Heart right ventricle (tissue), 16 donors: ENCODE measurements around the gene TMEM239. TPM values are rescaled to one million over a fixed set of nuclear protein-coding genes. Genes with fewer than 3 reads are reported as not detected.

Source experiments
- ATAC-seq, 8 donors: fragments of 200-7000 bp; cut with Tn5 transposase; one replicate each; pipeline ENCODE4 v1.9.1; 2020; ENCODE audit warnings: mild to moderate bottlenecking in 8 of 8, moderate library complexity in 8 of 8, moderate number of reproducible peaks in 1 of 8
- DNase-seq, 2 donors: peaks; one replicate each; pipeline ENCODE4 v3.0.0-alpha.2; 2020
- H3K27ac ChIP-seq, 10 donors: fragments of 200-600 bp; sonication (generic) in 2 of 10; one replicate each; pipeline versions ENCODE4 v1.5.0 to v1.8.0; 2020 to 2022; ENCODE audit warnings: mild to moderate bottlenecking in 3 of 10
- H3K27me3 ChIP-seq, 7 donors: fragments of 200-600 bp; one replicate each; pipeline ENCODE4 v1.8.0; 2021 to 2022; ENCODE audit warnings: mild to moderate bottlenecking in 2 of 7
- H3K36me3 ChIP-seq, 9 donors: fragments of 200-600 bp; sonication (generic) in 1 of 9; one replicate each; pipeline versions ENCODE4 v1.5.0 to v1.8.0; 2020 to 2022; ENCODE audit warnings: mild to moderate bottlenecking in 2 of 9
- H3K4me1 ChIP-seq, 9 donors: fragments of 200-600 bp; sonication (generic) in 1 of 9; one replicate each; pipeline versions ENCODE4 v1.5.0 to v1.8.0; 2020 to 2022; ENCODE audit warnings: mild to moderate bottlenecking in 4 of 9
- H3K4me3 ChIP-seq, 10 donors: fragments of 200-600 bp; sonication (generic) in 2 of 10; one replicate each; pipeline versions ENCODE4 v1.5.0 to v1.8.0; 2020 to 2022; ENCODE audit warnings: mild to moderate bottlenecking in 7 of 10, moderate library complexity in 2 of 10
- H3K9me3 ChIP-seq, 11 donors: fragments of 200-600 bp in 10 of 11; sonication (generic) in 2 of 11; one replicate each; pipeline versions ENCODE4 v1.5.0 to v1.8.0; 2013 to 2022; ENCODE audit warnings: mild to moderate bottlenecking in 2 of 11, control low read depth in 1 of 11, moderate library complexity in 1 of 11
- CTCF ChIP-seq, 9 donors: fragments of 200-600 bp; sonication (generic) in 2 of 9; IDR thresholded peaks; one replicate each; pipeline versions ENCODE4 v1.5.0 to v1.8.0; 2021 to 2022; ENCODE audit warnings: antibody characterized with exemption in 9 of 9, mild to moderate bottlenecking in 5 of 9, moderate library complexity in 1 of 9
- WGBS, 2 donors: extraction: QIAGEN DNeasy Blood & Tissue Kit; methylation state at CpG; one replicate each; pipeline ENCODE4 v1.1.7; 2013; ENCODE audit warnings: inconsistent platforms in 1 of 2; 5-methylcytosine and 5-hydroxymethylcytosine counted together
- intact Hi-C, 10 donors: fragments of 100-400 bp; cut with DNase I; formaldehyde crosslinking; loops; one replicate each; pipeline versions ENCODE4 v1.11.1 to v1.14.2; 2022
- polyA plus RNA-seq, 2 donors: library from polyadenylated mRNA; stranded (reverse); fragments of 200-250 nt; gene quantifications; one replicate each; pipeline ENCODE4 v1.2.3, GENCODE V29; 2013
- total RNA-seq, 10 donors: library from RNA; stranded (reverse); fragmentation: NEBNext Ultra II Directional in 3 of 10; extraction: Animal tissue kit (Norgen Biotek cat#: 25700) in 3 of 10; gene quantifications; one replicate each; pipeline versions ENCODE4 v1.2.1 to v1.2.4, GENCODE V29; 2021 to 2023
- donor health status: Arrhythmogenic right ventricular cardiomyopathy.
- donor health status: ischemic (EF 13 %, LVEDD 7.1; RV severe dilation, severe dysfunction).
- donor health status: healthy with polysubstance abuse.
- donor health status: DM: no; HTN: yes; CAD: no.
- donor health status: DM: no; HTN: no; CAD: no.
- donor health status: ischemic (EF 25% LVEDD 6.9; RV normal size, moderate dysfunction).
- donor health status: ischemic (EF 25% LVEDD 5.7; RV mildly dilated, moderate dysfunction).
- donor health status: healthy.
- donor health status: DM: yes; HTN: yes; CAD: no.
- donor health status: Ischemic cardiomyopathy.
- donor health status: ischemic (EF 35%, LVEDD 5.7; RV mildly dilated, moderate dysfunction).
- donor health status: nonischemic (EF 11% LVEDD 7.7; RV severe dilation, severe dysfunction).
- donor health status: DM: yes; HTN: yes; CAD: no.
- donor health status: PGD.
- donor health status: ischemic (EF 29% LVEDD 5.4; RV normal size, mild dysfunction).
- donor health status: nonischemic (EF 23%, LVEDD 6.1; RV moderate dilation, normal function).

The TMEM239 gene
- total and polyA plus RNA-seq, 12 donors, result not detected

GRCh38 chr20:2859330-2860121 is 43.4 kb downstream of the TMEM239 start:
- no peaks in the 10 kb centered on the region for H3K9me3 ChIP-seq
- peaks cover 0 to 15% (median 6%) of the 10 kb centered on the region in 9 donors for H3K4me1 ChIP-seq
- H3K36me3 ChIP-seq, result peaks cover 0 to 52% (median 31%) of the 10 kb centered on the region in 9 donors
- ATAC-seq (peak in 6 of 8 donors; percentile 46 to 66 (median 58)), DNase-seq (no peak)
- 75 to 79% methylated on average over 4 of the region's 4 CpGs for WGBS, 2 donors
- H3K27me3 ChIP-seq, result no peaks in the 10 kb centered on the region
- intact Hi-C loops, result loop anchor here in 4 of 10 donors (10.0 kb wide), 4 partner anchors 105 to 165 kb away; partner anchors contain the start of gene EBF4 (in 1 of the 4)
- H3K27ac ChIP-seq, result no peak overlapping the region
- no peak overlapping the region for H3K4me3 ChIP-seq
- TF ChIP-seq CTCF (IDR thresholded peaks at IDR 0.05), result no peak

DNA sequence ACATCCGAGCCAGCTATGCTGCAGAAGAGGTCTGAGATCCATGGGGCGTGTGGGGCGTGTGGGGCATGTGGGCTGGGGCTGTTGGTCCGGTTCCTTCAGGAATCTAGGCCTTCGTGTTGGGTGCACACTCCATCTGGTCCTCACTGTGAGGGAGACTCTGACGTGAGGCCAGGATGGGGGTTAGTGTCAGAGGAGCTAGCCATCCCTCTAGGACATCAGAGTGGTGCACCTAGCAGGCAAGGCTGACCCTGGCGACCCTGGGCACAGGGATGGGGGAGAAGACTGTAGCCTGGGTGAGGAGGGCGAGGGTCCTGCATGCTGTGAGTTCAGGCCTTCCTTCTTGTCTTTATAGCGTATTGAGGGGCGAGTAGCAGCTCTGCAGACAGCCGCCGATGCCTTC is 48.5 kb downstream of the TMEM239 start:
- H3K4me3 ChIP-seq, result no peak overlapping the region
- ATAC-seq, result no peak
- H3K9me3 ChIP-seq, result no peaks in the 10 kb centered on the region
- TF ChIP-seq CTCF (IDR thresholded peaks at IDR 0.05), result no peak
- 95 to 98% methylated on average over 12 of the region's 12 CpGs for WGBS, 2 donors
- no peak for DNase-seq
- peaks cover 0 to 15% (median 0%) of the 10 kb centered on the region in 9 donors for H3K4me1 ChIP-seq
- no peak overlapping the region for H3K27ac ChIP-seq
- H3K27me3 ChIP-seq, result no peaks in the 10 kb centered on the region
- intact Hi-C loops, result loop anchor here in 2 of 10 donors (10.0 kb wide), 2 partner anchors 130 to 150 kb away; no protein-coding TSS in a partner anchor
- peaks cover 0 to 75% (median 31%) of the 10 kb centered on the region in 9 donors for H3K36me3 ChIP-seq

DNA sequence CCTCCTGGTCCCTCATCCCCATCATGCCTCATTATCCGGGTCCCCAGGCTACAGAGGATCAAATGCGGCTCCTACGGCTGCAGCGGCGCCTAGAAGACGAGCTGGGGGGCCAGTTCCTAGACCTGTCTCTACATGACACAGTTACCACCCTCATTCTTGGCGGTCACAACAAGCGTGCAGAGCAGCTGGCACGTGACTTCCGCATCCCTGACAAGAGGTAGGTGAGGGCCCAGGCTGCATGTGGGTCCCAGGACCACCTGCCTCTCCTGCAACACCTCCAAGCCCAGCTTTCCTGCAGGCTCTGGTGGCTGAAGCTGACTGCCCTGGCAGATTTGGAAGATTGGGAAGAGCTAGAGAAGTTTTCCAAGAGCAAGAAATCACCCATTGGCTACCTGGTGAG is 48.9 kb downstream of the TMEM239 start:
- Histone ChIP-seq H3K4me3 (no peak overlapping the region), H3K4me1 (peaks cover 0 to 19% (median 0%) of the 10 kb centered on the region in 9 donors), H3K36me3 (peaks cover 0 to 71% (median 31%) of the 10 kb centered on the region in 9 donors), H3K9me3 (no peaks in the 10 kb centered on the region), H3K27me3 (no peaks in the 10 kb centered on the region), H3K27ac (peak overlapping the region in 1 of 10 donors; percentile 36)
- 95 to 99% methylated on average over 10 of the region's 10 CpGs for WGBS, 2 donors
- intact Hi-C loops, result loop anchor here in 2 of 10 donors (10.0 kb wide), 2 partner anchors 130 to 150 kb away; no protein-coding TSS in a partner anchor
- DNase-seq, result no peak
- no peak for ATAC-seq
- TF ChIP-seq CTCF (IDR thresholded peaks at IDR 0.05), result no peak

DNA sequence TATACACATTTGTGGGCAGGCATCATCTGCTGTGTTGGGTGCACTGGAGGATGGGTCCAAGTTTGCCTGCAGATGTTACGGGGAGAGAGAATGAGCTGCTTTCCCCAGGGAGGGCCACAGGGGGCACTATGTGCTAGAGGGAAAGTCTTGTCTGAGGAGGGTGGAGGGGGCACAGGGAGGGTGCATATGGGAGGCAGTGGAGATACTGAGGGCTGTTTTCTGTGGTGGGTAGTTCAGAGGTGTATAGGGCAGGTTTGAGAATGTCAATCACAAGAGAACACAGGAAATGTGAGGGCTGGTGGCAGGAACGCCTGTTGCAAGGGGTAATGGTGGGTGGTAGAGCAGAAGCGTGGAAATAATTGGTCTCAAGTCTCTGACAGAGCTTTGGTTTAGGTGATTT is 49.5 kb downstream of the TMEM239 start:
- H3K27me3 ChIP-seq, result no peaks in the 10 kb centered on the region
- H3K27ac ChIP-seq, result no peak overlapping the region
- intact Hi-C loops, result loop anchor here in 2 of 10 donors (10.0 kb wide), 2 partner anchors 129 to 149 kb away; no protein-coding TSS in a partner anchor
- no peak overlapping the region for H3K4me3 ChIP-seq
- peaks cover 0 to 66% (median 29%) of the 10 kb centered on the region in 9 donors for H3K36me3 ChIP-seq
- ATAC-seq (no peak), DNase-seq (no peak)
- peaks cover 0 to 24% (median 2%) of the 10 kb centered on the region in 9 donors for H3K4me1 ChIP-seq
- TF ChIP-seq CTCF (IDR thresholded peaks at IDR 0.05), result no peak
- WGBS, 2 donors, result 97 to 98% methylated on average over 3 of the region's 3 CpGs
- no peaks in the 10 kb centered on the region for H3K9me3 ChIP-seq
